RWPE1 (cell line): Measurements from ENCODE around the gene MFAP1.
A peak's percentile ranks its signal among the peaks of the same experiment; 100 is the strongest.

ENCODE experiments used
- CTCF ChIA-PET: fragments of 350-600 bp; sonication (Branson Sonifier 250); formaldehyde crosslinking; extraction: SDS; loops from one replicate; lab custom pipeline; 2021; lab: Yijun Ruan, JAX
- POLR2A ChIA-PET: fragments of 400-600 bp; formaldehyde crosslinking; extraction: SDS; loops from one replicate; lab custom pipeline; 2020; ENCODE audit warnings: antibody characterized with exemption; ENCODE audit not compliant: low non-redundant PET; lab: Yijun Ruan, JAX
- DNase-seq: peaks from one replicate; pipeline ENCODE4 v3.0.0; 2012; ENCODE audit warnings: low spot score
- H3K27ac ChIP-seq: fragments of 450-650 bp; 2 replicates; pipeline ENCODE4 v1.5.1; 2017
- CTCF ChIP-seq: fragments of 450-650 bp; conservative IDR thresholded peaks from 2 replicates; pipeline ENCODE4 v1.5.1; 2017; ENCODE audit warnings: low read depth, mild to moderate bottlenecking

MFAP1 gene

DNA sequence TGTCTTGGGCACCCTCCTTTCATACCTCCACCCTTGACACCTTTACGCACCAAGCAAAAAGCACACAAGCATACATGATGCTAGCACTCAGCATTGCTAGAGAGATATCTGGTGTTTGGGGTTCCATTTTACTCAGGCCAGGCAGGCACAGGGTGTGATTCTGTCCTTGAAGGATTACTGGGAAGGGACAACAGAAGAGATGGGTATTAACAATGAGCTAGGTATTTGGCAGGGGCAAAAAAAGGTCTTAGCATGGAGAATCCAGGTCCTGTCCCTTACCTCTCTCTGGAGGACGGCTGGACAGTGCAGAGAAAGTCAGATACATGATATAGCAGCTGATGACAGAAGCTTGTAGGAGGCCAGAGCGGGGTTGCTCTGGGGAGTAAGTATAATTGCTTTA is 27.9 kb downstream of the MFAP1 start:
- no peak overlapping the region for H3K27ac ChIP-seq
- ChIA-PET POLR2A (no interaction called here), CTCF (interaction anchor here (0.6 kb wide), 1 partner anchor 21 kb away, joined by 4 read pairs; no protein-coding TSS in a partner anchor)
- no peak for DNase-seq
- TF ChIP-seq CTCF: no peak

DNA sequence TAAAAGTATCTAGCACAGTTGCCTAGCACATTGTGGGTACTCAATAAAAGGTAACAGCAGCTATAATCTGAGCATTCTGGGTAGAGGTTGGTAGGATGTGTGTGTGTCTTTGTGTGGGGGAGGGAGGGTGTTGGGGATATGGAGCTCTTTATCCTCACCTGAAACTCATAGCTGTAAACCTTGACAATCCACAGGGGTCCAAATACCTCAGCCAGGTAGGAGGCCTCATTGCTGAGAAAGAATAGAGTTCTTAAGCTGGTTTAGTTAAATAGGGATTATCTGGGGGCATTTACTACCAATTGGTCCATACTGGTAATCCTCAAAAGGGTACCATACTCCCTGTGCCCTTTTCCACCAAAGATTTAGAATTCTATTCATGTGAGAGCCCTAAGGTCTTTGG is 28.5 kb downstream of the MFAP1 start:
- ChIA-PET POLR2A (no interaction called here), CTCF (no interaction called here)
- no peak for TF ChIP-seq CTCF
- no peak overlapping the region for H3K27ac ChIP-seq
- DNase-seq: no peak

DNA sequence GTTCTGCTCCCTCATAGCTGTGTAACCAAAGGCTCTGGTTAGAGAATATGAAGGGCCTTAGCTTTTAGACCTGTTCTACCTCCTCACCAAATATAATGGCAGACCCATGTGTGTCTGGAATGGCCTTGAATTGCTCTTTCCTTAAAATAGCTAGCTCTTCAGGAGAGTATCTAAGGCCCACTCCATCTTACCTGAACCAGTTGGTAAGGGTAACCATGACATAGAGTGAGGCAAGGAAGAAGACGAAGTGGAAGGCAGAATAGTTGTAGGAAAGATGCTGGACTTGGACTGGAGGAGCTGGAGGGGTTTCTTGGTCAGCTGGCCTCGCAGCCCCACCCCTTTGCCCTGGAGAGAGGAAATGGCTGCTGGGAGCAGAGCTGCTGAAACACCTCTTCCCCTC is 29.3 kb downstream of the MFAP1 start:
- ChIA-PET POLR2A (no interaction called here), CTCF (interaction anchor here (0.6 kb wide), 1 partner anchor 313 kb away, joined by 3 read pairs; no protein-coding TSS in a partner anchor)
- H3K27ac ChIP-seq: peak overlapping the region; percentile 33
- no peak for DNase-seq
- no peak for TF ChIP-seq CTCF

GRCh38 chr15:43794269-43795037 is 30.0 kb downstream of the MFAP1 start:
- DNase-seq: no peak
- H3K27ac ChIP-seq: peak overlapping the region; percentile 33
- ChIA-PET CTCF (no interaction called here), POLR2A (no interaction called here)
- no peak for TF ChIP-seq CTCF

DNA sequence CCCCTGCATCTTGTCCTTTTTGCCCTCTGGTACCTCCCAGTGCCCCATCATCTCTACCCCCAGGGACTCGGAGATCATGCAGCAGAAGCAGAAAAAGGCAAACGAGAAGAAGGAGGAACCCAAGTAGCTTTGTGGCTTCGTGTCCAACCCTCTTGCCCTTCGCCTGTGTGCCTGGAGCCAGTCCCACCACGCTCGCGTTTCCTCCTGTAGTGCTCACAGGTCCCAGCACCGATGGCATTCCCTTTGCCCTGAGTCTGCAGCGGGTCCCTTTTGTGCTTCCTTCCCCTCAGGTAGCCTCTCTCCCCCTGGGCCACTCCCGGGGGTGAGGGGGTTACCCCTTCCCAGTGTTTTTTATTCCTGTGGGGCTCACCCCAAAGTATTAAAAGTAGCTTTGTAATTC is 30.8 kb downstream of the MFAP1 start:
- ChIA-PET POLR2A (interaction anchor here (0.5 kb wide), 1 partner anchor 43 kb away, joined by 6 read pairs; no protein-coding TSS in a partner anchor), CTCF (no interaction called here)
- H3K27ac ChIP-seq: peak overlapping the region; percentile 87
- TF ChIP-seq CTCF: no peak
- DNase-seq: no peak

- POLR2A ChIA-PET: interaction anchor here (0.5 to 0.7 kb wide), 2 partner anchors 12 to 44 kb away, joined by 3 to 6 read pairs; no protein-coding TSS in a partner anchor
- peak overlapping the region; percentile 87 for H3K27ac ChIP-seq
- CTCF ChIA-PET: interaction anchor here (0.6 to 1.2 kb wide), 3 partner anchors 9 to 20 kb away, joined by 3 read pairs; no protein-coding TSS in a partner anchor
- TF ChIP-seq CTCF: no peak
- DNase-seq: peak; percentile 53
Observed at GRCh38 chr15:43792761-43793476, 31.6 kb downstream of the MFAP1 start.
